Right atrium auricular region (tissue), 2 donors: ENCODE results near the gene FSD1. TPM values are rescaled to one million over a fixed set of nuclear protein-coding genes. Genes with fewer than 3 reads are reported as not detected.

Experiments
- DNase-seq: peaks from one replicate; pipeline ENCODE4 v3.0.0-alpha.2; 2019; ENCODE audit warnings: low spot score
- H3K27ac ChIP-seq, 2 donors: fragments of 200-600 bp; sonication (generic); 1 replicate in 1 of 2; 2 replicates in 1 of 2; pipeline ENCODE4 v1.5.1; 2016 to 2019
- H3K27me3 ChIP-seq, 2 donors: fragments of 200-600 bp; sonication (generic); one replicate each; pipeline versions ENCODE4 v1.5.1 to v1.6.0; 2017 to 2019
- H3K36me3 ChIP-seq: fragments of 200-600 bp; sonication (generic); one replicate; pipeline ENCODE4 v1.5.1; 2016
- H3K4me1 ChIP-seq, 2 donors: fragments of 200-600 bp; sonication (generic); one replicate each; pipeline versions ENCODE4 v1.5.1 to v1.6.0; 2017 to 2019
- H3K4me3 ChIP-seq, 2 donors: fragments of 200-600 bp; sonication (generic); 1 replicate in 1 of 2; 2 replicates in 1 of 2; pipeline ENCODE4 v1.5.1; 2017 to 2019; ENCODE audit warnings: mild to moderate bottlenecking in 1 of 2, moderate library complexity in 1 of 2
- H3K9me3 ChIP-seq, 2 donors: fragments of 200-600 bp; sonication (generic); one replicate each; pipeline ENCODE4 v1.5.1; 2019
- total RNA-seq, 2 donors: library from RNA; depleted of rRNA; stranded (reverse); fragments of >200 nt; gene quantifications; one replicate each; pipeline ENCODE4 v1.1.0, GENCODE V29; 2016
- TF ChIP-seq, protein P1 (sequence below), 2 donors: fragments of 200-600 bp; sonication (generic); IDR thresholded peaks; one replicate each; pipeline ENCODE4 v1.5.1; 2019; ENCODE audit warnings: antibody characterized with exemption in 2 of 2

The FSD1 gene
- total RNA-seq, 2 donors from 2014 or later = not detected

DNA sequence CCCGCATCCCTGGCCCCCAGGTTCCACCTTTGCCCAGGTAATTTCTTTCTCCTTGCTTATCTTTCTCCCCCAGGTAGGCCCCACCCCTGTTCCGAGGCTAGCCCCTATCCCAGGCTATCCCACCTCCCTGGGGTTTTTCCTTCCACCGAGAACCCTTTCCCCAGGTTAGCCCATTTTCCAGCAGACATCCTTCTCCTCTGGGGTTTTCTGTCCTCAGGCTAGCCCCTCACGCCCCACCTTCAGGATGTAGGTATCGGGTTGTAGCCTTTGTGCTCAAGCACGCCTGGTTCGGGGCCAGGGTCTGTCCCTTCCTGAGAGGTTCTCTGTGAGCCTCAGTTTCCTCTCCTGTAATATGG is 837 bp downstream of the FSD1 start:
- TF ChIP-seq, protein P1, sequence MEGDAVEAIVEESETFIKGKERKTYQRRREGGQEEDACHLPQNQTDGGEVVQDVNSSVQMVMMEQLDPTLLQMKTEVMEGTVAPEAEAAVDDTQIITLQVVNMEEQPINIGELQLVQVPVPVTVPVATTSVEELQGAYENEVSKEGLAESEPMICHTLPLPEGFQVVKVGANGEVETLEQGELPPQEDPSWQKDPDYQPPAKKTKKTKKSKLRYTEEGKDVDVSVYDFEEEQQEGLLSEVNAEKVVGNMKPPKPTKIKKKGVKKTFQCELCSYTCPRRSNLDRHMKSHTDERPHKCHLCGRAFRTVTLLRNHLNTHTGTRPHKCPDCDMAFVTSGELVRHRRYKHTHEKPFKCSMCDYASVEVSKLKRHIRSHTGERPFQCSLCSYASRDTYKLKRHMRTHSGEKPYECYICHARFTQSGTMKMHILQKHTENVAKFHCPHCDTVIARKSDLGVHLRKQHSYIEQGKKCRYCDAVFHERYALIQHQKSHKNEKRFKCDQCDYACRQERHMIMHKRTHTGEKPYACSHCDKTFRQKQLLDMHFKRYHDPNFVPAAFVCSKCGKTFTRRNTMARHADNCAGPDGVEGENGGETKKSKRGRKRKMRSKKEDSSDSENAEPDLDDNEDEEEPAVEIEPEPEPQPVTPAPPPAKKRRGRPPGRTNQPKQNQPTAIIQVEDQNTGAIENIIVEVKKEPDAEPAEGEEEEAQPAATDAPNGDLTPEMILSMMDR (IDR thresholded peaks at IDR 0.05) = no peak
- Histone ChIP-seq H3K36me3 (no peaks in the 10 kb centered on the region), H3K9me3 (no peaks in the 10 kb centered on the region), H3K4me3 (no peak overlapping the region), H3K4me1 (peaks cover 0 to 7% of the 10 kb centered on the region in 2 donors), H3K27ac (no peak overlapping the region), H3K27me3 (no peaks in the 10 kb centered on the region)
- DNase-seq = no peak

GRCh38 chr19:4305659-4306058 is 1.3 kb downstream of the FSD1 start:
- Histone ChIP-seq H3K9me3 (no peaks in the 10 kb centered on the region), H3K36me3 (no peaks in the 10 kb centered on the region), H3K4me1 (peaks cover 0 to 7% of the 10 kb centered on the region in 2 donors), H3K27ac (no peak overlapping the region), H3K4me3 (no peak overlapping the region), H3K27me3 (no peaks in the 10 kb centered on the region)
- TF ChIP-seq, protein P1 (IDR thresholded peaks at IDR 0.05) = no peak
- DNase-seq = no peak

GRCh38 chr19:4310247-4311121 is 6.1 kb downstream of the FSD1 start:
- Histone ChIP-seq H3K9me3 (no peaks in the 10 kb centered on the region), H3K27ac (no peak overlapping the region), H3K36me3 (no peaks in the 10 kb centered on the region), H3K27me3 (no peaks in the 10 kb centered on the region), H3K4me3 (no peak overlapping the region), H3K4me1 (no peaks in the 10 kb centered on the region)
- TF ChIP-seq, protein P1 (IDR thresholded peaks at IDR 0.05) = no peak
- DNase-seq = no peak

DNA sequence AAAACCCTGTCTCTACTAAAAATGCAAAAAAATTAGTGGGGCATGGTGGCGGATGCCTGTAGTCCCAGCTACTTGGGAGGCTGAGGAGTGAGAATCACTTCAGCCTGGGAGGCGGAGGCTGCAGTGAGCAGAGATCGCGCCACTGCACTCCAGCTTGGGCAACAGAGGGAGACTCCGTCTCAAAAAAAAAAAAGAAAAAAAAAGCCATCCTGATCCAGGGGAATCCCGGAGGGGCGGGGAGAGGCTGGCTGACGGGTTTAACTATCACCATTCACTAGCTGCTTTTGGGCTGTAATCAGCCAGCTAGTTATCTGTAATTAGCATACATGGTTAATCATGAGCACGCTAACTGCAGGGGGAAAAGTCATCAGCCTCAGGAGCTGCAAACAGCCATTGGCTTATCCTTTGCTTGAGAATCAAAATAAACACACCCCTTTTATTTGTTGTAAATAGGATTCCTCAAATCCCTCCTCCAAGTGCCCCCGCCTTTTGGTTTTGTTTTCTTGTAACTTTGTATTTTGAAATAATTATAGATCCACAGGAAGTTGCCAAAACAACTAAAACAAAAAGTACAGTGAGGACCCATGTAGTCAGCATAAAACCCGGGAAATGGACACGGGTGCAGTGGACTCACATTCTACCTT is 9.6 kb downstream of the FSD1 start:
- H3K4me3 ChIP-seq = no peak overlapping the region
- no peaks in the 10 kb centered on the region for H3K9me3 ChIP-seq
- no peaks in the 10 kb centered on the region for H3K27me3 ChIP-seq
- H3K4me1 ChIP-seq = no peaks in the 10 kb centered on the region
- H3K36me3 ChIP-seq = no peaks in the 10 kb centered on the region
- H3K27ac ChIP-seq = no peak overlapping the region
- DNase-seq = no peak
- TF ChIP-seq, protein P1 (IDR thresholded peaks at IDR 0.05) = no peak

GRCh38 chr19:4316956-4317355 is 12.6 kb downstream of the FSD1 start:
- H3K27ac ChIP-seq = no peak overlapping the region
- TF ChIP-seq, protein P1 (IDR thresholded peaks at IDR 0.05) = no peak
- no peak for DNase-seq
- no peaks in the 10 kb centered on the region for H3K4me1 ChIP-seq
- no peaks in the 10 kb centered on the region for H3K36me3 ChIP-seq
- H3K27me3 ChIP-seq = no peaks in the 10 kb centered on the region
- no peak overlapping the region for H3K4me3 ChIP-seq
- no peaks in the 10 kb centered on the region for H3K9me3 ChIP-seq
